GM21360 (cell line): ENCODE data around the gene TNS2.

Source experiments
- ATAC-seq: cut with Tn5 transposase; IDR thresholded peaks from one replicate; pipeline ENCODE4 v1.9.1; 2021; ENCODE audit warnings: mild to moderate bottlenecking, moderate library complexity; ENCODE audit not compliant: unreplicated experiment

TNS2 gene

GRCh38 chr12:53113136-53113705 lies 63.4 kb downstream of the TNS2 start:
- ATAC-seq, result no peak

DNA sequence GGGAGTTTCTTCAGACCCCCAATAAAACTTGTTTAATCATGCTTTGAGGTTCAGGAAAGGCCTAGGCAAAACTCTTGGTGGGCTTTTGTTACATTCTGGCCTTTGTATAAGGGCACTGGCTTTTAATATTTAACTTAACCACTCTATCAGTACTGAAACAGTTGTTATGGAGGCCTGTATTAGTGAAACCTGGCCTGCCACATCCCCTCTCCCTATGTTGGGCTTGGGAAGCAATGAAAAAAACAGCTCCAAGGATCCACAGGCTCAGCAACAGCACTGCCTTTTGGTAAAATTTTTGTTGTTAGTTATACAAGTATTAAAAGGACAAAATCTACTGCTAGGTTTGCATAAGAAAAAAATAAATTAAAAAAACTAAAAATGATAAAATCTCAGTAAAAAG lies 64.1 kb downstream of the TNS2 start:
- no peak for ATAC-seq
